Measurements from ENCODE around the gene SAMD4A. TPM values are rescaled to one million over a fixed set of nuclear protein-coding genes. Genes with fewer than 3 reads are reported as not detected.

The SAMD4A gene
- total RNA-seq, 1 experiment from 2014 or later: 9.6 TPM

DNA sequence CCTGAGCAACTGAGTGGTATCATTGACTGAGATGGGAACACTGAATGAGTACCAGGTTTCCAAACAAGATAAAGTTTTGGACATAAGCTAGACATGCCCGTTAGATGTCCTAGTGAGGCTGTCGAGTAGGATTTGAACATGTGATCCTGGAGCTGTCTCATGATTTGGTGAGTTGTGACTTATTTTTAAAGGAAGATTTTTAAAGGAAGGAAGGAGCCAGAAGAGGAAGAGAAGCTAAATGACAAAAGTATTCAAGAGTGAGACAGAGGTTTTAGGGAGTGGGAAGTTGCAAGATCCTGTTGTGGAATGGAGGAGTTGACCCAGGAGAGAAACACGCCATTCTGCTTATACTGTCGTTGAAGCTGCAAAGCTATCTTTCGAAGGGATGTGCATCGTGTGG lies 82.1 kb downstream of the SAMD4A start:
- Histone ChIP-seq H3K79me2 (ENCODE audit: insufficient read depth, low read length) (peaks cover 3% of the 10 kb centered on the region; the same call in 1 of the 2 replicates), H3K27ac (ENCODE audit: insufficient read length, low read depth, low read length) (no peak overlapping the region)
- WGBS (ENCODE audit: extremely low coverage, insufficient read length, low lambda C conversion rate): no CpG with 5 or more reads among the region's 6 CpGs

More for the DNA sequence above, 82.1 kb downstream of the SAMD4A start:
- TF ChIP-seq, protein P1, sequence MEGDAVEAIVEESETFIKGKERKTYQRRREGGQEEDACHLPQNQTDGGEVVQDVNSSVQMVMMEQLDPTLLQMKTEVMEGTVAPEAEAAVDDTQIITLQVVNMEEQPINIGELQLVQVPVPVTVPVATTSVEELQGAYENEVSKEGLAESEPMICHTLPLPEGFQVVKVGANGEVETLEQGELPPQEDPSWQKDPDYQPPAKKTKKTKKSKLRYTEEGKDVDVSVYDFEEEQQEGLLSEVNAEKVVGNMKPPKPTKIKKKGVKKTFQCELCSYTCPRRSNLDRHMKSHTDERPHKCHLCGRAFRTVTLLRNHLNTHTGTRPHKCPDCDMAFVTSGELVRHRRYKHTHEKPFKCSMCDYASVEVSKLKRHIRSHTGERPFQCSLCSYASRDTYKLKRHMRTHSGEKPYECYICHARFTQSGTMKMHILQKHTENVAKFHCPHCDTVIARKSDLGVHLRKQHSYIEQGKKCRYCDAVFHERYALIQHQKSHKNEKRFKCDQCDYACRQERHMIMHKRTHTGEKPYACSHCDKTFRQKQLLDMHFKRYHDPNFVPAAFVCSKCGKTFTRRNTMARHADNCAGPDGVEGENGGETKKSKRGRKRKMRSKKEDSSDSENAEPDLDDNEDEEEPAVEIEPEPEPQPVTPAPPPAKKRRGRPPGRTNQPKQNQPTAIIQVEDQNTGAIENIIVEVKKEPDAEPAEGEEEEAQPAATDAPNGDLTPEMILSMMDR (conservative IDR thresholded peaks at IDR 0.05): no peak
- no peaks in the 10 kb centered on the region for H3K27me3 ChIP-seq (ENCODE audit: insufficient read depth, low read length)
- Mint-ChIP-seq H3K9me3 (no peaks in the 10 kb centered on the region), H3K27me3 (ENCODE audit: low read depth) (no peaks in the 10 kb centered on the region), H3K4me1 (peaks cover 31 to 37% of the 10 kb centered on the region in 2 experiments), H3K36me3 (ENCODE audit: insufficient read depth in 1 of 3, low read depth in 3 of 3) (no peaks in the 10 kb centered on the region), H3K4me3 (no peak overlapping the region), H3K27ac (no peak overlapping the region)
- no peak overlapping the region for H2AFZ ChIP-seq (ENCODE audit: low read length)
- no peaks in the 10 kb centered on the region for H3K79me1 ChIP-seq (ENCODE audit: insufficient read depth, low read depth, low read length, poor library complexity, severe bottlenecking)
- H3K23me2 ChIP-seq (ENCODE audit: insufficient read length, low read depth, low read length, poor library complexity, severe bottlenecking): no peaks in the 10 kb centered on the region
- peak overlapping the region; percentile 68; the same call in 1 of the 2 replicates for H2BK15ac ChIP-seq (ENCODE audit: low read depth, low read length)
- H3K56ac ChIP-seq (ENCODE audit: insufficient read length, low read depth, low read length): no peak overlapping the region
- H2BK12ac ChIP-seq (ENCODE audit: insufficient read length, low read depth, low read length): peak overlapping the region; percentile 84
- no peak overlapping the region for H3K9ac ChIP-seq (ENCODE audit: extremely low read depth, insufficient read length, low read length)
- no peak overlapping the region for H4K91ac ChIP-seq (ENCODE audit: insufficient read length, low read depth, low read length)
- H3K9me3 ChIP-seq (ENCODE audit: control insufficient read depth, low read depth, low read length): no peaks in the 10 kb centered on the region
- H4K8ac ChIP-seq (replicated peaks; ENCODE audit: insufficient read length, low read depth, low read length): no peak overlapping the region
- no peak overlapping the region for H2AK5ac ChIP-seq (ENCODE audit: insufficient read length, low read length)
- H3K23ac ChIP-seq (ENCODE audit: insufficient read length, low read depth, low read length): no peak overlapping the region
- no peak for DNase-seq
- no peak overlapping the region for H2BK5ac ChIP-seq (ENCODE audit: insufficient read length, low read length)
- no peak overlapping the region for H3T11ph ChIP-seq (ENCODE audit: low read length)
- no peak overlapping the region for H3K4me2 ChIP-seq (ENCODE audit: insufficient read depth, insufficient read length, low read length)
- no peak overlapping the region for H3K14ac ChIP-seq (ENCODE audit: insufficient read depth, low read length)
- H4K20me1 ChIP-seq (ENCODE audit: control insufficient read depth, insufficient read depth, insufficient read length): no peaks in the 10 kb centered on the region
- no peak overlapping the region for H2BK20ac ChIP-seq (ENCODE audit: low read depth, low read length, poor library complexity, severe bottlenecking)
- H3K4ac ChIP-seq (ENCODE audit: low read depth, low read length): no peak overlapping the region
- H2BK120ac ChIP-seq (ENCODE audit: low read depth, low read length, poor library complexity, severe bottlenecking): no peak overlapping the region
- H3K4me1 ChIP-seq (ENCODE audit: insufficient read depth, low read length): peaks cover 21% of the 10 kb centered on the region; the same call in 1 of the 2 replicates
- H4K5ac ChIP-seq (ENCODE audit: insufficient read length, low read depth, low read length): no peak overlapping the region
- H3K18ac ChIP-seq (ENCODE audit: insufficient read length, low read depth, low read length): no peak overlapping the region
